8988T (cell line): ENCODE data around the gene POLR2L.
A peak's percentile ranks its signal among the peaks of the same experiment; 100 is the strongest.

Experiments used
- DNase-seq: peaks from one replicate; pipeline ENCODE4 v3.0.0; 2011

POLR2L gene

GRCh38 chr11:842370-843002 lies at the start of gene POLR2L, which contains the start of gene TSPAN4:
Gene POLR2L (minus strand): TSS chr11:842529. CDS start chr11:842508, 21 bp downstream.
Gene TSPAN4 (plus strand): TSS chr11:842852. CDS start chr11:850305, 7,453 bp downstream.
- DNase-seq: peak; percentile 93

GRCh38 chr11:890794-891540 lies 48.6 kb upstream of the POLR2L start:
- no peak for DNase-seq

- no peak for DNase-seq
These were observed 47.6 kb upstream of the POLR2L start for GRCh38 chr11:889687-890475.

GRCh38 chr11:889257-889656 lies 46.9 kb upstream of the POLR2L start:
- no peak for DNase-seq

- DNase-seq: no peak
These were observed 46.2 kb upstream of the POLR2L start for GRCh38 chr11:888310-889212.

- no peak for DNase-seq
These were observed 45.3 kb upstream of the POLR2L start for GRCh38 chr11:887589-887988.

- DNase-seq: no peak
These were observed 44.2 kb upstream of the POLR2L start for GRCh38 chr11:886568-886967.

GRCh38 chr11:884578-885070 lies 42.3 kb upstream of the POLR2L start:
- DNase-seq: no peak

GRCh38 chr11:883527-883926 lies 41.2 kb upstream of the POLR2L start:
- no peak for DNase-seq

GRCh38 chr11:882596-882995 lies 40.3 kb upstream of the POLR2L start:
- DNase-seq: no peak

- DNase-seq: no peak
These were observed 38.1 kb upstream of the POLR2L start for GRCh38 chr11:880447-880846.

- DNase-seq: no peak
These were observed 35.2 kb upstream of the POLR2L start for GRCh38 chr11:877565-877964.

GRCh38 chr11:876545-876944 lies 34.2 kb upstream of the POLR2L start:
- DNase-seq: no peak

GRCh38 chr11:875769-876301 lies 33.5 kb upstream of the POLR2L start:
- no peak for DNase-seq

- no peak for DNase-seq
These were observed 32.9 kb upstream of the POLR2L start for GRCh38 chr11:875203-875602.

GRCh38 chr11:873706-874105 lies 31.4 kb upstream of the POLR2L start:
- no peak for DNase-seq

- DNase-seq: no peak
These were observed 30.5 kb upstream of the POLR2L start for GRCh38 chr11:872799-873198.

GRCh38 chr11:871472-871871 lies 29.1 kb upstream of the POLR2L start:
- no peak for DNase-seq

GRCh38 chr11:870418-870817 lies 28.1 kb upstream of the POLR2L start:
- DNase-seq: no peak

GRCh38 chr11:870127-870413 lies 27.7 kb upstream of the POLR2L start:
- DNase-seq: no peak

- no peak for DNase-seq
These were observed 27.2 kb upstream of the POLR2L start for GRCh38 chr11:869399-870126.

- DNase-seq: no peak
These were observed 26.5 kb upstream of the POLR2L start for GRCh38 chr11:868802-869201.
